ENCODE measurements around the gene UBE2J2. TPM values are rescaled to one million over a fixed set of nuclear protein-coding genes. Genes with fewer than 3 reads are reported as not detected.

UBE2J2 gene
- total RNA-seq, 2 experiments from 2014 or later, result 41.4 to 41.5 TPM

- Histone ChIP-seq H3K27me3 (ENCODE audit: control insufficient read depth in 1 of 2, insufficient read depth in 2 of 2, low read length in 2 of 2) (no peaks in the 10 kb centered on the region), H3K27ac (ENCODE audit: low read depth in 1 of 2, low read length in 2 of 2) (no peak overlapping the region), H3K36me3 (ENCODE audit: insufficient read depth, low read length) (peaks cover 76% of the 10 kb centered on the region), H3K4me1 (ENCODE audit: insufficient read depth, low read length) (peaks cover 11% of the 10 kb centered on the region), H3K4me3 (ENCODE audit: low read length) (no peak overlapping the region), H3K9me3 (ENCODE audit: control insufficient read depth in 1 of 2, insufficient read depth in 1 of 2, low read length in 2 of 2) (no peaks in the 10 kb centered on the region)
- Mint-ChIP-seq H3K4me3 (no peak overlapping the region), H3K4me1 (ENCODE audit: low read depth) (peaks cover 4% of the 10 kb centered on the region), H3K9me3 (no peaks in the 10 kb centered on the region), H3K36me3 (ENCODE audit: low read depth) (peaks cover 37% of the 10 kb centered on the region), H3K27me3 (no peaks in the 10 kb centered on the region), H3K27ac (no peak overlapping the region)
- intact Hi-C loops (cut with DNase I, micrococcal nuclease), result no loop called here
- CTCF ChIA-PET, result no interaction called here
- TF ChIP-seq CTCF (IDR thresholded peaks at IDR 0.05), result no peak
- no peak for DNase-seq
- POLR2A ChIA-PET, result no interaction called here
- ATAC-seq (ENCODE audit: poor library complexity), result no peak
These were observed 41.8 kb upstream of the UBE2J2 start for GRCh38 chr1:1315435-1315954.

DNA sequence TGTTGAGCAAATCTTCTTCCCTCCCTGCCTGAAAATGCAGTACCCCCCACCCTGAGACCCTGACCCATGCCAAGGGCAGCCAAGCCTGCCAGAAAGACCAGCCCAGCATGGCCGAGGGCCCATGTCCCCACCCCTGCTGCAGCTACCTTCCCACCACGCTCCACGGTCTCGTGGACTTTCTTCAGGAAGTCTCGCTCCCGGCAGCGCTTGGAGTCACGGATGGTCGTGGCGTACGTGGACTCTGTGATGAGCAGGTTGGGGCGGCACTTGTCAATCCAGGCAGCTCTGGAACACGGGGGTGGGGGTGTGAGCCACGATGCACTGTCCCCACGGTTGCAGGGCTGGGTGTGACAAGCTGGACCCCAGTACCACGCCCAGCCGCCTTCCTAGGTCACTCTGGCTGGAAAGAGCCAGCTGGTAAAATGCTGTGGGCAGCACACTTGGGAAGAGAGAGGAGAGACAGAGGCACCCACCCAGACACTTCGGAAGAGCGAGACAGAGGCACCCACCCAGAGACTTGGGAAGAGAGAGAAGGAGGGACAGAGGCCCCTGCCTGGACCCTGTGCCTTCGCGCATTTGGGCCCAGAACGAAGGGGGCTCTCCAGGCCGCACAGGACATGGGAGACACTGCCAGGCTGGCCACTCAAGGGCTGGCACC lies 41.2 kb upstream of the UBE2J2 start:
- Histone ChIP-seq H3K36me3 (ENCODE audit: insufficient read depth, low read length) (peaks cover 76% of the 10 kb centered on the region), H3K4me1 (ENCODE audit: insufficient read depth, low read length) (peaks cover 12% of the 10 kb centered on the region), H3K27me3 (ENCODE audit: control insufficient read depth in 1 of 2, insufficient read depth in 2 of 2, low read length in 2 of 2) (no peaks in the 10 kb centered on the region), H3K4me3 (ENCODE audit: low read length) (no peak overlapping the region), H3K9me3 (ENCODE audit: control insufficient read depth in 1 of 2, insufficient read depth in 1 of 2, low read length in 2 of 2) (no peaks in the 10 kb centered on the region), H3K27ac (ENCODE audit: low read depth in 1 of 2, low read length in 2 of 2) (no peak overlapping the region)
- H3K27me3 Mint-ChIP-seq, result no peaks in the 10 kb centered on the region
- H3K36me3 Mint-ChIP-seq (ENCODE audit: low read depth), result peaks cover 33% of the 10 kb centered on the region
- DNase-seq, result no peak
- TF ChIP-seq CTCF (IDR thresholded peaks at IDR 0.05), result no peak
- no peak overlapping the region for H3K27ac Mint-ChIP-seq
- ChIA-PET CTCF (no interaction called here), POLR2A (no interaction called here)
- intact Hi-C loops (cut with DNase I, micrococcal nuclease), result no loop called here
- ATAC-seq (ENCODE audit: poor library complexity), result no peak
- H3K4me1 Mint-ChIP-seq (ENCODE audit: low read depth), result peaks cover 4% of the 10 kb centered on the region
- no peak overlapping the region for H3K4me3 Mint-ChIP-seq
- H3K9me3 Mint-ChIP-seq, result no peaks in the 10 kb centered on the region

- Mint-ChIP-seq H3K9me3 (no peaks in the 10 kb centered on the region), H3K4me3 (no peak overlapping the region), H3K36me3 (ENCODE audit: low read depth) (peaks cover 29% of the 10 kb centered on the region), H3K27me3 (no peaks in the 10 kb centered on the region), H3K4me1 (ENCODE audit: low read depth) (peaks cover 4% of the 10 kb centered on the region), H3K27ac (no peak overlapping the region)
- no peaks in the 10 kb centered on the region for H3K27me3 ChIP-seq (ENCODE audit: control insufficient read depth in 1 of 2, insufficient read depth in 2 of 2, low read length in 2 of 2)
- no peak overlapping the region for H3K4me3 ChIP-seq (ENCODE audit: low read length)
- ChIA-PET CTCF (no interaction called here), POLR2A (no interaction called here)
- H3K27ac ChIP-seq (ENCODE audit: low read depth in 1 of 2, low read length in 2 of 2), result no peak overlapping the region
- ATAC-seq (ENCODE audit: poor library complexity) (no peak), DNase-seq (no peak)
- peaks cover 18% of the 10 kb centered on the region for H3K4me1 ChIP-seq (ENCODE audit: insufficient read depth, low read length)
- TF ChIP-seq CTCF (IDR thresholded peaks at IDR 0.05), result no peak
- H3K36me3 ChIP-seq (ENCODE audit: insufficient read depth, low read length), result peaks cover 71% of the 10 kb centered on the region
- no peaks in the 10 kb centered on the region for H3K9me3 ChIP-seq (ENCODE audit: control insufficient read depth in 1 of 2, insufficient read depth in 1 of 2, low read length in 2 of 2)
- intact Hi-C loops (cut with DNase I, micrococcal nuclease), result no loop called here
These were observed 40.6 kb upstream of the UBE2J2 start for GRCh38 chr1:1314237-1314586.
